Mesodermal cell (in vitro differentiated cells): ENCODE results near the gene CTRB1.

ENCODE experiments used
- H3K27ac ChIP-seq: 2 replicates; pipeline ENCODE4 v1.7.0; 2013; ENCODE audit warnings: mild to moderate bottlenecking, low read depth, low read length, moderate library complexity; ENCODE audit not compliant: severe bottlenecking
- H3K36me3 ChIP-seq: 2 replicates; pipeline ENCODE4 v1.7.1; 2013; ENCODE audit warnings: mild to moderate bottlenecking, low read length, moderate library complexity; ENCODE audit not compliant: control insufficient read depth, insufficient read depth
- H3K4me1 ChIP-seq: one replicate; pipeline ENCODE4 v1.7.1; 2013; ENCODE audit warnings: mild to moderate bottlenecking, low read length; ENCODE audit not compliant: insufficient read depth, control insufficient read depth, poor library complexity, severe bottlenecking
- H3K4me3 ChIP-seq: 2 replicates; pipeline ENCODE4 v1.7.0; 2013; ENCODE audit warnings: low read length, control low read depth, mild to moderate bottlenecking; ENCODE audit not compliant: insufficient read depth, poor library complexity, severe bottlenecking; ENCODE audit errors: extremely low read depth
- H3K9me3 ChIP-seq: 2 replicates; pipeline ENCODE4 v1.7.1; 2013; ENCODE audit warnings: mild to moderate bottlenecking, low read length, moderate library complexity; ENCODE audit not compliant: control insufficient read depth
- WGBS, 2 experiments: methylation state at CpG; one replicate each; pipeline ENCODE4 v1.1.5; 2013; ENCODE audit warnings: missing lambda C conversion rate in 2 of 2; ENCODE audit not compliant: insufficient coverage in 2 of 2; 5-methylcytosine and 5-hydroxymethylcytosine counted together

CTRB1 gene

GRCh38 chr16:75243667-75244224, 25.0 kb downstream of the CTRB1 start:
- peak overlapping the region; percentile 99 for H3K27ac ChIP-seq
- peaks cover 80% of the 10 kb centered on the region for H3K36me3 ChIP-seq
- 89 to 94% methylated on average over 15 to 18 of the region's 20 CpGs for WGBS, 2 experiments

GRCh38 chr16:75244225-75244809, 25.5 kb downstream of the CTRB1 start:
- peak overlapping the region; percentile 99 for H3K27ac ChIP-seq
- H3K4me3 ChIP-seq, result peak overlapping the region; percentile 6
- 94 to 97% methylated on average over 5 to 6 of the region's 7 CpGs for WGBS, 2 experiments
- H3K9me3 ChIP-seq, result no peaks in the 10 kb centered on the region
- H3K4me1 ChIP-seq, result peaks cover 93% of the 10 kb centered on the region
- H3K36me3 ChIP-seq, result peaks cover 85% of the 10 kb centered on the region

More at GRCh38 chr16:75243667-75244224, 25.0 kb downstream of the CTRB1 start:
- Histone ChIP-seq H3K9me3 (no peaks in the 10 kb centered on the region), H3K4me1 (peaks cover 94% of the 10 kb centered on the region), H3K4me3 (peak overlapping the region; percentile 6)

- Histone ChIP-seq H3K27ac (peak overlapping the region; percentile 99), H3K36me3 (peaks cover 87% of the 10 kb centered on the region), H3K4me1 (peaks cover 90% of the 10 kb centered on the region)
Measured at GRCh38 chr16:75244844-75245758, 26.3 kb downstream of the CTRB1 start.

GRCh38 chr16:75246504-75247205, 27.9 kb downstream of the CTRB1 start:
- H3K36me3 ChIP-seq, result peaks cover 75% of the 10 kb centered on the region
- H3K27ac ChIP-seq, result peak overlapping the region; percentile 99
- H3K4me1 ChIP-seq, result peaks cover 75% of the 10 kb centered on the region

More at GRCh38 chr16:75244844-75245758, 26.3 kb downstream of the CTRB1 start:
- H3K9me3 ChIP-seq, result no peaks in the 10 kb centered on the region
- WGBS, 2 experiments, result 25 to 32% methylated on average over 21 to 22 of the region's 25 CpGs
- peak overlapping the region; percentile 6 for H3K4me3 ChIP-seq

GRCh38 chr16:75247249-75247648, 28.5 kb downstream of the CTRB1 start:
- WGBS, 2 experiments, result 92% methylated on average over 10 to 13 of the region's 13 CpGs
- peak overlapping the region; percentile 99 for H3K27ac ChIP-seq
- no peaks in the 10 kb centered on the region for H3K9me3 ChIP-seq
- peaks cover 75% of the 10 kb centered on the region for H3K4me1 ChIP-seq
- H3K4me3 ChIP-seq, result peak overlapping the region; percentile 8
- H3K36me3 ChIP-seq, result peaks cover 70% of the 10 kb centered on the region

More at GRCh38 chr16:75246504-75247205, 27.9 kb downstream of the CTRB1 start:
- 85 to 89% methylated on average over 11 to 12 of the region's 12 CpGs for WGBS, 2 experiments
- Histone ChIP-seq H3K4me3 (no peak overlapping the region), H3K9me3 (no peaks in the 10 kb centered on the region)

GRCh38 chr16:75248142-75248535, 29.4 kb downstream of the CTRB1 start:
- peak overlapping the region; percentile 99 for H3K27ac ChIP-seq
- peaks cover 64% of the 10 kb centered on the region for H3K36me3 ChIP-seq
- peak overlapping the region; percentile 87 for H3K4me3 ChIP-seq
- no peaks in the 10 kb centered on the region for H3K9me3 ChIP-seq
- WGBS, 2 experiments, result 83 to 89% methylated on average over 9 to 13 of the region's 13 CpGs
- peaks cover 77% of the 10 kb centered on the region for H3K4me1 ChIP-seq

- Histone ChIP-seq H3K4me1 (peaks cover 77% of the 10 kb centered on the region), H3K4me3 (peak overlapping the region; percentile 87), H3K27ac (peak overlapping the region; percentile 99), H3K9me3 (no peaks in the 10 kb centered on the region), H3K36me3 (peaks cover 58% of the 10 kb centered on the region)
- 88 to 89% methylated on average over 12 to 14 of the region's 17 CpGs for WGBS, 2 experiments
Measured at GRCh38 chr16:75248536-75249380, 30.0 kb downstream of the CTRB1 start.

- peaks cover 77% of the 10 kb centered on the region for H3K4me1 ChIP-seq
- H3K9me3 ChIP-seq, result no peaks in the 10 kb centered on the region
- peak overlapping the region; percentile 87 for H3K4me3 ChIP-seq
- WGBS, 2 experiments, result 68 to 90% methylated on average over 4 to 5 of the region's 5 CpGs
- H3K27ac ChIP-seq, result peak overlapping the region; percentile 99
- H3K36me3 ChIP-seq, result peaks cover 51% of the 10 kb centered on the region
Measured at GRCh38 chr16:75249441-75249840, 30.7 kb downstream of the CTRB1 start.

- Histone ChIP-seq H3K36me3 (peaks cover 48% of the 10 kb centered on the region), H3K9me3 (no peaks in the 10 kb centered on the region), H3K27ac (peak overlapping the region; percentile 99), H3K4me1 (peaks cover 80% of the 10 kb centered on the region), H3K4me3 (peak overlapping the region; percentile 87)
- 4 to 9% methylated on average over 19 to 22 of the region's 29 CpGs for WGBS, 2 experiments
Measured at GRCh38 chr16:75250089-75250808, 31.5 kb downstream of the CTRB1 start.
